GM18520 (cell line): ENCODE data around the gene KIF26B.
"Not testable (repeated sequence)": the region's sequence is repeated elsewhere in the genome, so short reads cannot be mapped to it uniquely, and the experiment has no call there.

ENCODE experiments used
- ATAC-seq: cut with Tn5 transposase; IDR thresholded peaks from one replicate; pipeline ENCODE4 v1.9.1; 2021; ENCODE audit not compliant: unreplicated experiment

The KIF26B gene

GRCh38 chr1:245313576-245313975 lies 158.8 kb downstream of the KIF26B start:
- no peak for ATAC-seq

- ATAC-seq: no peak
These were observed 162.0 kb downstream of the KIF26B start for GRCh38 chr1:245316784-245317183.

GRCh38 chr1:245317217-245317616 lies 162.4 kb downstream of the KIF26B start:
- no peak for ATAC-seq

- ATAC-seq: no peak
These were observed 164.3 kb downstream of the KIF26B start for GRCh38 chr1:245319094-245319493.

GRCh38 chr1:245322673-245323072 lies 167.9 kb downstream of the KIF26B start:
- no peak for ATAC-seq

- ATAC-seq: not testable (repeated sequence)
These were observed 169.0 kb downstream of the KIF26B start for GRCh38 chr1:245323765-245324164.

GRCh38 chr1:245325922-245326795 lies 171.4 kb downstream of the KIF26B start:
- ATAC-seq: no peak

GRCh38 chr1:245327360-245327759 lies 172.6 kb downstream of the KIF26B start:
- ATAC-seq: no peak

GRCh38 chr1:245327842-245328241 lies 173.1 kb downstream of the KIF26B start:
- no peak for ATAC-seq

GRCh38 chr1:245330951-245331350 lies 176.2 kb downstream of the KIF26B start:
- ATAC-seq: no peak

- no peak for ATAC-seq
These were observed 177.3 kb downstream of the KIF26B start for GRCh38 chr1:245332085-245332484.

GRCh38 chr1:245332513-245332912 lies 177.7 kb downstream of the KIF26B start:
- ATAC-seq: no peak

GRCh38 chr1:245334235-245334634 lies 179.4 kb downstream of the KIF26B start:
- no peak for ATAC-seq

GRCh38 chr1:245334827-245335490 lies 180.2 kb downstream of the KIF26B start:
- ATAC-seq: no peak

GRCh38 chr1:245335684-245336083 lies 180.9 kb downstream of the KIF26B start:
- ATAC-seq: not testable (repeated sequence)

GRCh38 chr1:245336149-245336983 lies 181.6 kb downstream of the KIF26B start:
- no peak for ATAC-seq

- not testable (repeated sequence) for ATAC-seq
These were observed 182.2 kb downstream of the KIF26B start for GRCh38 chr1:245336984-245337355.

- ATAC-seq: no peak
These were observed 183.2 kb downstream of the KIF26B start for GRCh38 chr1:245337829-245338484.

- no peak for ATAC-seq
These were observed 183.7 kb downstream of the KIF26B start for GRCh38 chr1:245338485-245338877.

GRCh38 chr1:245341743-245342142 lies 187.0 kb downstream of the KIF26B start:
- no peak for ATAC-seq
